ENCODE results near the gene YAF2.

The YAF2 gene, protein sequence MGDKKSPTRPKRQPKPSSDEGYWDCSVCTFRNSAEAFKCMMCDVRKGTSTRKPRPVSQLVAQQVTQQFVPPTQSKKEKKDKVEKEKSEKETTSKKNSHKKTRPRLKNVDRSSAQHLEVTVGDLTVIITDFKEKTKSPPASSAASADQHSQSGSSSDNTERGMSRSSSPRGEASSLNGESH

GRCh38 chr12:42238240-42239140, at the start of gene YAF2:
Gene YAF2 (minus strand): TSS chr12:42238248. CDS start chr12:42238180, 68 bp downstream.
- H3K4me1 ChIP-seq (ENCODE audit: control insufficient read depth in 1 of 2, insufficient read depth in 1 of 2, low read depth in 1 of 2, low read length in 1 of 2), result peaks cover 18 to 20% of the 10 kb centered on the region in 2 experiments
- H3K27me3 ChIP-seq, result peaks cover 5% of the 10 kb centered on the region
- peak within 1 kb of the TSS; percentile 80 to 83 for H3K4me3 ChIP-seq (ENCODE audit: low read depth in 1 of 2, low read length in 1 of 2)
- peak within 1 kb of the TSS; percentile 94 for H3K27ac ChIP-seq
- no peaks in the 10 kb centered on the region for H3K9me3 ChIP-seq
- TF ChIP-seq CTCF (IDR thresholded peaks at IDR 0.05), result no peak
- H3K36me3 ChIP-seq, result peaks cover 4% of the 10 kb centered on the region

DNA sequence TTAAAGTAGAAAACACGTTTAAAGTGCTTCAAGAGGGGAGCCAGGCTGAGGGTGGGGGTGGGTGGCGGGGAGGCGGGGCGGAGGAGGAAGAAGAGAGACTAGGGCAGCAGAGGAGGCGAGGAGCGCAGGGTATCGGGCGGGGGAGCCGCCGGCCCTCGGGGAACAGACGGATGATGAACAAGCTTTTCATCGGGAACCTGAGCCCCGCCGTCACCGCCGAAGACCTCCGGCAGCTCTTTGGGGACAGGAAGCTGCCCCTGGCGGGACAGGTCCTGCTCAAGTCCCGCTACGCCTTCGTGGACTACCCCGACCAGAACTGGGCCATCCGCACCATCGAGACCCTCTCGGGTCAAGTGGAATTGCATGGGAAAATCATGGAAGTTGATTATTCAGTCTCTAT, 48.7 kb upstream of the YAF2 start:
- Histone ChIP-seq H3K4me3 (ENCODE audit: low read depth in 1 of 2, low read length in 1 of 2) (no peak overlapping the region), H3K27ac (no peak overlapping the region), H3K9me3 (no peaks in the 10 kb centered on the region), H3K36me3 (no peaks in the 10 kb centered on the region), H3K27me3 (no peaks in the 10 kb centered on the region), H3K4me1 (ENCODE audit: control insufficient read depth in 1 of 2, insufficient read depth in 1 of 2, low read depth in 1 of 2, low read length in 1 of 2) (no peaks in the 10 kb centered on the region)
- no peak for TF ChIP-seq CTCF (IDR thresholded peaks at IDR 0.05)

DNA sequence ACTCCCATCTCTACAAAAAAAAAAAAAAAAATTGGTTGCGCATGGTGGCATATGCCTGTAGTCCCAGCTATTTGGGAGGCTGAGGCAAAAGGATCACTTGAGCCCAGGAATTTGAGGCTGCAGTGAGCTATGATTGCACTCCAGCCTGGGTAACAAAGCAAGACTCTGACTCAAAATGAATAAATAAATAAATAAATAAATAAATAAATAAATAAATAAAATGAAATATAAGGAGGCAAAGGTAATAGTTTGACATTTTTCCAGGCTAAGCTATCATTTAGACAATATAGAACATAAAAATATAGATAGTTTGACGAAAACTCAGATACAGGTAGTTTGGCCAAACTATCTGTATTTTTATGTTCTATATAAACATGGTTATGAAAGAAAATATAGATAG, 47.4 kb upstream of the YAF2 start:
- TF ChIP-seq CTCF (IDR thresholded peaks at IDR 0.05), result no peak
- Histone ChIP-seq H3K4me3 (ENCODE audit: low read depth in 1 of 2, low read length in 1 of 2) (no peak overlapping the region), H3K36me3 (no peaks in the 10 kb centered on the region), H3K4me1 (ENCODE audit: control insufficient read depth in 1 of 2, insufficient read depth in 1 of 2, low read depth in 1 of 2, low read length in 1 of 2) (no peaks in the 10 kb centered on the region), H3K27ac (no peak overlapping the region), H3K27me3 (no peaks in the 10 kb centered on the region), H3K9me3 (no peaks in the 10 kb centered on the region)

DNA sequence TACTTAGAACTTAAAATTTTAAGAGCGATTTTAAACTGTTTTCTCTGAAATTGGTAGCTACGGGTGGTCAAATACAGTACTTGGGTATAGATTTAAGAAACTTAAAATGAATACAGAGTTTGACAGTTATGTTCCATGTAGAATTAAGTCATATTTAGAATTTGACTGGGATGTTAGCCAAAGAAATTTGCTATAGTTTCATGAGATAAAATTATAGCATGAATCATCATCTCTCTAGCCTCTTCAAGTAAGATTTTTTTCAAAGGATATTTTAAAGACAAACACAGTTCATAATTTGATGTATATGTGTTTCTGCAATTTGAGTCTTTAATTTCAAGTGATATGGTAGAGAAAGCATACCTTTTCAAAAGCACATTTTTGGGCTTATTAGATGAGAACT, 46.8 kb upstream of the YAF2 start:
- TF ChIP-seq CTCF (IDR thresholded peaks at IDR 0.05), result no peak
- H3K27me3 ChIP-seq, result no peaks in the 10 kb centered on the region
- no peak overlapping the region for H3K4me3 ChIP-seq (ENCODE audit: low read depth in 1 of 2, low read length in 1 of 2)
- no peaks in the 10 kb centered on the region for H3K4me1 ChIP-seq (ENCODE audit: control insufficient read depth in 1 of 2, insufficient read depth in 1 of 2, low read depth in 1 of 2, low read length in 1 of 2)
- H3K36me3 ChIP-seq, result no peaks in the 10 kb centered on the region
- H3K9me3 ChIP-seq, result no peaks in the 10 kb centered on the region
- no peak overlapping the region for H3K27ac ChIP-seq

GRCh38 chr12:42284157-42284556, 46.1 kb upstream of the YAF2 start:
- no peaks in the 10 kb centered on the region for H3K4me1 ChIP-seq (ENCODE audit: control insufficient read depth in 1 of 2, insufficient read depth in 1 of 2, low read depth in 1 of 2, low read length in 1 of 2)
- H3K4me3 ChIP-seq (ENCODE audit: low read depth in 1 of 2, low read length in 1 of 2), result no peak overlapping the region
- no peaks in the 10 kb centered on the region for H3K36me3 ChIP-seq
- no peaks in the 10 kb centered on the region for H3K9me3 ChIP-seq
- H3K27ac ChIP-seq, result no peak overlapping the region
- no peaks in the 10 kb centered on the region for H3K27me3 ChIP-seq
- TF ChIP-seq CTCF (IDR thresholded peaks at IDR 0.05), result no peak

All from neutrophil (primary cell).